Activated CD8-positive, alpha-beta memory T cell treated with anti-CD3 and anti-CD28 coated beads for 48 hours (primary cell): ENCODE measurements around the gene PHF14.

Source experiments
- DNase-seq, 3 experiments: peaks; one replicate each; pipeline ENCODE4 v3.0.0-alpha.2; 2020; ENCODE audit warnings: low read depth in 2 of 3, low spot score in 2 of 3

PHF14 gene

GRCh38 chr7:11082121-11082520 is 108.4 kb downstream of the PHF14 start:
- DNase-seq: no peak

- no peak for DNase-seq
These were observed 109.0 kb downstream of the PHF14 start for GRCh38 chr7:11082552-11083213.

DNA sequence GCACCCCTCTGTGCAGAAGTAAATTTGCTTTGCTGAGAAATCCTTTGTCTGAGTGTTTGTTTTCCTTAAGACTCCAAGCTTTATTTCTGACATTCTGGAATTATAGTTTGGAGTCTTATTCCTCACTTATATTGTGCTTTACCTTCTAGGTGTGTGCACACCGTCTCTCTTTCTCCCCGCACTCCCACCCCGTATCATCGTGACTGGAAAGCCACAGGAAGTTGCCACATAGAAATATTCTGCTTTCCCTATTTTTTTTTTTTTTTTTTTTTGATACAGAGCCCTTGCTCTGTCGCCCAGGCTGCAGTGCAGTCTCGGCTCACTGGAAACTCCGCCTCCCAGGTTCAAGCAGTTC is 109.5 kb downstream of the PHF14 start:
- no peak for DNase-seq

GRCh38 chr7:11104578-11104977 is 130.9 kb downstream of the PHF14 start:
- no peak for DNase-seq

DNA sequence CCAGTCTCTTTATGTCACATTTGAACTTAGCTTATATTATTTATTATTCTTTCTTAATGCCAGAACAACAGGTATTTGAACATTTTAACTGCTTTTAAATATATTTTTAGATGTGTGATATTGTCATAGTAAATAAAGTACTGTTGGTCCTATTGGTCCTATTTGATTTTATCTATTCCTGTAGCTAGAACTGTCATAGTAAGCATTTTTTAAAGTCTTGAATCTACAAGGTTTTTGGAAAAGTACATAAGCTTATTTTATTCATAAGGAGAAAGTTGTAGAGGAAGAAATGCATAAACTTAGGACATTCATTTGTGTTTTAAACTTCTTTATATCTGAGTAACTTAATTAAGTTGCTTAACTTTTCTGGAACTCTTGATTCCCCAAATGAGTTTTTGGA is 136.0 kb downstream of the PHF14 start:
- no peak for DNase-seq

DNA sequence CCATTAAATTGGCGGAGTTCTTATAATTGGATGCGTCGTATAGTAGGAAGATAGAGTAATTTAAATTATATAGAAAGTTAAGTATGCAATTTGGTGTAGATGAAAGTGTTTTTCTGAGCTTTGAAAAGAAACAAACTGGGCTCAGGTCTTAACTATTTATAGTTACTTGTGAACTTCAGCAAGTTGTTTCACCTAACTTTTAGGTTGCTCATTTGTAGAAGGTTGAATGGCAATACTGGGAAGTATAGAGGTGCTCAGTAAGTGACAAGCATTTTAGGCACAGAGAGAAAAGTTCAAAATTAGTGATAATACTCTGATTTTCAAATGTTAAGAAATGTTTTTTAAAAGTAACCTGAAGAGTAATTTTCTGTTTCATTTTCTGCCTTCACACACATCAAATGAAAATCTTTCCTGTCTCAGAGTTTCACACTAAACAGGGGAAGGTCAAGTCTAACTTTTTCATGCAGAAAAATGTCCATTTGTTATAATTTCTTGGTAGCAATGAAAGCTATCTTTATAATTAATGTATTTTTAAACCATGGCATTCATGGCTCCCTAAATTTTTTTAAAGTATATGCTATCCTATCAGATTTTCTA is 146.5 kb downstream of the PHF14 start:
- no peak for DNase-seq

DNA sequence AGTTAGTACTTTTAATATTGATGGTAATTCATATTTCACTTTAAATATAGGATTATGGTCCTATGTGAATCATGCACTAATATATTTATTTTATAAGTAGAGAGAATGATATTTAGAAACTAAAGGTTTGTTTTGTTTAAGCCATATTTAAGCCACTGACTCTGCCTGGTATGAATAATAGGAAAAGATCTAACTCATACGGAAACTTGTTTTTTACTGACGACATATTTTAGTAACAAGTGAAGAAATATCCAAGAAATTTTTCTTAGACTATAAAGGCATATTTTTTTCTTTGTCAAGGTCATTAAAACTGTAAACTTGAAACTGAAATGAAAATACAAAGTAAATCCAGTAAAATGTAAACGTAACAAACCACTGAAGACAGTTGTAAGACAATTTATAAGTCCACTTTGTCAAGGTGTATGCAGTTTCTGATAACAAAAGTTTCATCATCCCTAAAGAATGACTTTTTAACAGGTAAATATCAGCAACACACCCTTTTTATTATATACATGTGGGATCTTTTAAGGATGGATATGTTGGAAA is 147.1 kb downstream of the PHF14 start:
- no peak for DNase-seq

DNA sequence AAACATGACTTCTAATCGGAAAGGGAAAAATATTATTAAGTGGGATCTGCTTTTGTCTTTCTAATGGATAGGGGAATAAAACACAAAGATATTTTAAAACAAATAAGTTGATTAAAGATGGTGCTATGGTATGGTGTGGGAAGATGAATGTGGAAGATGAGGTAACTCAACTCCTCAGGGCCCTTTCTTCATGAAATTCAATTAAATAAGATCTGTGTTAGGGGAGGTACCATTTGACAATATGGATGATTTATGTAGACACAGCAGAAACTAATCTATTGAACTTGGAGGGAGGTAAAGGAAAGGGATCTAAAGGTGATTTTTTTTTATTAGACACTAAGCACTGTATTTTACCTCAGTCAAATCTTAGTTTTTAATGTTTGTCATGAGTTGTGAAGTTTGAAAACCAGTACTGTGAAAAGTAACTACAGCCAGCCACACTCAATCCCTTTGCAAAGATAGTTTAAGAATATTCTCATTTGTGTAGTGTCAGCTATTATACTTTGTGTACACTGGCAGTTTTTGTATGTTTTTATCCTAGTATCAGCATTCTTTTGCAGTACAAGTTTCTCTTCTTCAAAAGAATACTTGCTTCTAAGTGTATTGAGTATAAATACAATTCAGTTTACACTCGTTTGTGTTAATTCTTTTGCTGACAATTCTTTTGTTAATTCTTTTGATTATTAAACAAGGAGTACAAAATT is 151.3 kb downstream of the PHF14 start:
- DNase-seq: no peak

GRCh38 chr7:11127114-11127785 is 153.6 kb downstream of the PHF14 start:
- DNase-seq: no peak

DNA sequence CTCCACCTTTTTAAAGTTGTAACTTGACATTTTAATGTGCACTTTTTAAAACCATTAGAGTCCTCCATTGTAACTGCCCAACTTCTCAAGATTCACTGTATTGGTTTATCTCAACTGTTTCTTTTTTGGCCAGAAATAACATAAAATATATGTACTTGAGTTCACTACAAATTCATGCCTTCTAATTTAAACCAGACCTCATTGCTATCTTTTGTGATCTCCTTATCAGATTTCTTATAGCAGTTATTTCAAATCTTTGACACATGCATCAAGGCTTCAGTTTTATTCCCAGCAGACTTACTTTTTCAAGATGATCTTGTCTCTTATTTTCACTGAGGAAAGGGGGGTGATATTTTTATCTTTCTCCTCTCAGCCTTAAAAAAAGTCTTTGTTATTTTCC is 154.3 kb downstream of the PHF14 start:
- no peak for DNase-seq

- DNase-seq: no peak
These were observed 154.8 kb downstream of the PHF14 start for GRCh38 chr7:11128498-11128897.

GRCh38 chr7:11130012-11130411 is 156.3 kb downstream of the PHF14 start:
- no peak for DNase-seq

DNA sequence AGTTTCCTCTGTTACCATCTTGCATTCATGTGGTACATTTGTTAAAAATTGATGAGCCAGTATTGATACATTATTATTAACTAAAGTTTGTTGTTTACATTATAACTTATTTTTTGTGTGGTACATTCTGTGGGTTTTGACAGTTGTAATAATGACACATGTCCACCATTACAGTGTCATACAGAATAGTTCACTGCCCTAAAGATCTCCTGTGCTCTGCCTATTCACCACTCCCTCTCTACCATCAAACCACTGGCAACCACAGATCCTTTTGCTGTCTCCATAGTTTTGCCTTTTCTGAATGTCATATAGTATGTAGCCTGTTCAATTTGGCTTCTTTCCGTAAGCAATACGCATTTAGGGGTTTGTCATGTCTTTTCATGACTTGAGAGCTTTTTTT is 156.9 kb downstream of the PHF14 start:
- no peak for DNase-seq

GRCh38 chr7:11133436-11133959 is 159.8 kb downstream of the PHF14 start:
- DNase-seq: no peak

DNA sequence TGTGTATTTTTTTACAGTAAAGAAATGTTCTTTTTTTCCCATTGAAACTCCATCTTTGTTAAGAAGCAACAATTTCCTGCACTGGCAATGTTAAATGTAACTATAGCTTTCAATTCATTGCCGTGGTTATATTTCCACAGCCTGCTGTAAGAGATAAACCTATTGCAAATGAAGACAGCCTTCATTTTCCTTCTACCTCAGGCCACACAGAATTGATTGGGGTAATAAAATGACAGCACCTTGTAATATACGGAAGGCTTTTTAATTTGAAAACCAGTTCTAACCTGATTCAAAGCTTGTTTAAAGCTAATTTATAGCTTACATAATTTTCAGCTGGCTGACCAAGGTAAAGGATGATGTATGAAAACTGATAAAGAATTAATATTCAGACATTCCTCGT is 161.9 kb downstream of the PHF14 start:
- DNase-seq: no peak

DNA sequence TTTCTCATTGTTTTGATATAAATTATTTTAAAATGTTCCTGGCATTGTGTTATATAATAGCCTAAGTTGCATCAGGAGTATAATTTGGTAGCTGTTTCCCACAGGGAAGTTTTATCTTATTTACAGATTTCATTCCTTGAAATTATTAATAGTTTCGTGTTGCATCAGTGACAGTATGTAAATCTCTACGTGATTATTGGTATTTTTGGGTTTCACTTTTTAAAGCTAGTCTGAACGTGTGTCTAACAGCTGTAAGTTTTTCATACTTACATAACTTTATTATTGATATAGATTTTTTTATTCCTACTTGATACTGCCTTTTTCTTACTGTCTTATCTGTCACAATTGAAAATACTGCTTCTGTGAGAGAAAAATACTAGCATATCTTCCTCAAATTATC is 167.9 kb downstream of the PHF14 start:
- no peak for DNase-seq

DNA sequence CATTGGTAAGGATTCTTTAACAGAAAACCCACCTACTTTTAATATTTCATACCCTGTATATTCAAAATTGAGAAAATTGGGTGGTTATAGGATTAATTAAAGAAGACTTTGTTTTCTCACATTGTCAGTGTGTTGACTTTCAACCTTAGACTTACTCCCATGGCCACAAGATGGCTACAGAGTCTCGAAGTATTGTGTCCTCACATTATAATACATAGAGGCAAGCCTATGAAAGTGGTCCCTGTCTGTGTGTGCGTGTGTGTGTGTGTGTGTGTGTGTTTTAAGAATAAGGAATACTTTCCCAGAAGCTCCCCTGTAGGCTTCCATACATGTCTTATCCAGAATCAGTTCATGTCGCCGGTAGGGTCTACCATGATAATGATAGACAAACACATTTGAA is 180.0 kb downstream of the PHF14 start:
- no peak for DNase-seq

DNA sequence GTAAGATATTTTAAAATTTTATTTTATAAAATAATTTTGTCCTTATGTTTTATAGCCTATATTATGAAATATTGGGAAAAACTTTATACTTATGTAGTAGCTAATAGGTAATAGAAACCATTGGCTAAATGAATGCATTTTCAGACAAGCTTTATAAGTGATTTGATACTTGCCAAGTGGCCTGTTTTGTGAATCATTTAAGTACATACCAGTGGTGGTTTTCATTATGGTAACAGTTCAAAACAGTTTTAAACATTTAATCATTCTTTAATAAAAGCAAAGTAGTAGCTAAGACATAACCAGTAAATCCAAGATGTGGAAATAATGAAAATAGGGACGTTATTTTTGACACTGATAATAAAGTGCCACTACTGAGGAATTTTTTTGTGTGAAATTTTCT is 182.2 kb downstream of the PHF14 start:
- DNase-seq: no peak

DNA sequence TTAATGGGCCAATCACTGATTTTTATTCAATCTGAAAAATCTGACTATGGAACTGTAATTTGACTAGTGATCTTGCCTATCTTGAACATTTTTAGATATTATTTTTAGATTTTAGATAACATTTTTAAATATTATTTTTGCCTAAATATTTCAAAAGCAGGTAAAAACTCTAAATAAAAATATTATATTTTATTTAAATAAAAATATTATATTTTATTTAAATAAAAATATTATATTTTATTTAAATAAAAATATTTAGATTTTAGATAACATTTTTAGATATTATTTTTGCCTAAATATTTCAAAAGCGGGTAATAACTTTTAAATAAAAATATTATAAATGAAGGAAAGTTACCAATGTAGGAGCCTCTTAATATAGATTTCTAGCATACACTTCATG is 187.8 kb downstream of the PHF14 start:
- DNase-seq: no peak

GRCh38 chr7:11163220-11163619 is 189.5 kb downstream of the PHF14 start:
- no peak for DNase-seq

GRCh38 chr7:11166051-11166450 is 192.4 kb downstream of the PHF14 start:
- no peak for DNase-seq
